GM15510 (cell line): ENCODE measurements around the gene KRTAP10-4.

Experiments
- POLR2A ChIP-seq: IDR thresholded peaks from 3 replicates; pipeline ENCODE4 v1.6.1; 2011; ENCODE audit warnings: borderline replicate concordance; ENCODE audit not compliant: insufficient read length; ENCODE audit errors: extremely low read depth

Gene KRTAP10-4

DNA sequence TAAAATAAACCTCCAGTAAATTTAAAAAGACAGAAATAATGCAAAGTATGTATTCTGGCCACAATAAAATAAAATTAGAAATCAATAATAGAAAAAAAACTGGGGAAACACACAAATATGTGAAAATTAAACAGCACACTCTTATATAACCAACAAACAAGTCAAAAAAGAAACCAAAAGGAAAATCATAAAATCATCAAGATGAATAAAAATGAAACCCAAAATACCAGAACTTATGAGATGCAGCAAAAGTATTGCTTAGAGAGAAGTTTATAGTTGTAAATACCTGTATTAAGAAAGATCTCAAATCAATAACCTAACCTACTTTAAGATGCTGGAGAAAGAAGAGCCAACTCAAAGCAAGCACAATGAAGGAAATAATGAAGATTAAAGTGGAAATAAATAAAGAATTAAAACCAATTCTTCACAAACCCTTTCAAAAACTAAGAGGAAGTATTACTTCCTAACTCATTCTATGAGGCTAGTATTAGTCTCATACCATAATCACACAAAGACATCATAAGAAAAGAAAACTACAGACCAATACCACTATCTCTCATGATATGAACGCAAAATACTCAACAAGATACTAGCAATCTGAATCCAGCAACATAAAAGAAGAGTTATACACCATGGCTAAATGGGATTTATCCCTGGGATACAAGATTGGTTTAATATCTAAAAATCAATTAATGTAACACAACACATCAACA lies 8.5 kb upstream of the KRTAP10-4 start:
- TF ChIP-seq POLR2A, result no peak

DNA sequence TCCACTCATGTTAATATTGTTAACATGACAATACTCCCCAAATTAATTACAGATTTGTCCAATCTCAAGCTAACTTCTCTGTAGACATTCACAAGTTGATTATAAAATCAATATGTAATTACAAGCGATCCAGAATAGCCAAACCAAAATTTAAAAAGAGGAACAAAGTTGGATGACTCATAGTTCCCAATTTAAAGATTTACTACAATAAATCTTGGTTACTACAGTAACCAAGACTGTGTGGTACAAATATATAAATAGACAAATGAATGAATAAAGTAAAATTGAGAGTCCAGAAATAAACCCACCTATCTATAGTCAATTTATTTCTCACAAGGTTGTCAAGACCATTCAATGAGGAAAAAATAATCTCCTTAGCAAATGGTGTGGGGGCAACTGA lies 7.1 kb upstream of the KRTAP10-4 start:
- TF ChIP-seq POLR2A, result no peak

DNA sequence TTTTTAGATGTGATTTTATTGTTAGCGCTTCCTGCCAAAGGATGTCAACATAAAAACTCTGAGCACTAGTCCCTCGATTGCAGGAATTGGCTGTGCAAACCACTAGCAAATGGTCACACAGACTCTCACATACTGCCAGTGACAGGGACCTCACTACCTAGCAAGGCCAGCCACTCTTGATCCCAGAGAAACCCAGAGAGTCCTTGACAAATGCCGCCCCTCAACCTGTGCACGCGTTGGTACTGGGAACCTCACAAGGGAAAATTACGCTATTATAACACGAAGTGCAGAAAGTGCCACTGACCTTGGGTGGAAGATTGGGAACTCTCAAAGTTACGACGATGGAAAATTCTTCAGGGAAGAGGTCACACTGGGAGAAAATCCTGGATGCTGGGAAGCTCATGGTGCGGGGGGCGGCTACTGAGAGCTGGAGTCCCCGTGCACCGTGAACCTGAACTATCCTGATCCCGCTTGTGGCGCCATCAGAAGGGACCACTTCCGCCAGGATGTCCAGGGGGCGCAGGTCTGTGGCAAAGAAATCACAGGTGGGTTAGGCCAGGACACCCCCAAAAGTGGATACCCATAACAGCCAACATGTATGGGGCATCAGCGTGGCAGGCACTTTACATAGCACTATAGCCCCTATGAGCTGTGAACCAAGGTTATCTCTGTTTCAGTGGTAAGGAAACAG lies 5.9 kb upstream of the KRTAP10-4 start:
- no peak for TF ChIP-seq POLR2A

DNA sequence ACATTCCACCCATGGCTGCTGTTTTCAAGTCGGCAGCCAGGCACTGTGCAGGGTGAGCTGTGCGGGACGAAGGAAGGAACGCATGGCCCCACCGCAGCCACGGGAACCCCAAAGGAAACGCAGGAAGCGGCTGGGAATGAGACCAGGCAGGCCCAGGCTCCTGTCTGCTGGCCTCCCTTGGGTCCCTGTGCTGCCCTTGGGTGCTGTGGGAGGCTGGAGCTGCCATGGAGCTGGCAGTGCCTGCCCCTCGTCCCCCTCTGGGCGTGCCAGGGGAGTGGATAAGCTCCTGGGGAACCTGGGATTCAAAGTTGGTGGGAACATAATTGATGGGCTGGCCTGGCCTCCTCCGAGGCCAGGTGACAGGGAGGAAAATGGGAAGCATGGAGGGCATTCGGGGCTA lies 5.3 kb upstream of the KRTAP10-4 start:
- no peak for TF ChIP-seq POLR2A

DNA sequence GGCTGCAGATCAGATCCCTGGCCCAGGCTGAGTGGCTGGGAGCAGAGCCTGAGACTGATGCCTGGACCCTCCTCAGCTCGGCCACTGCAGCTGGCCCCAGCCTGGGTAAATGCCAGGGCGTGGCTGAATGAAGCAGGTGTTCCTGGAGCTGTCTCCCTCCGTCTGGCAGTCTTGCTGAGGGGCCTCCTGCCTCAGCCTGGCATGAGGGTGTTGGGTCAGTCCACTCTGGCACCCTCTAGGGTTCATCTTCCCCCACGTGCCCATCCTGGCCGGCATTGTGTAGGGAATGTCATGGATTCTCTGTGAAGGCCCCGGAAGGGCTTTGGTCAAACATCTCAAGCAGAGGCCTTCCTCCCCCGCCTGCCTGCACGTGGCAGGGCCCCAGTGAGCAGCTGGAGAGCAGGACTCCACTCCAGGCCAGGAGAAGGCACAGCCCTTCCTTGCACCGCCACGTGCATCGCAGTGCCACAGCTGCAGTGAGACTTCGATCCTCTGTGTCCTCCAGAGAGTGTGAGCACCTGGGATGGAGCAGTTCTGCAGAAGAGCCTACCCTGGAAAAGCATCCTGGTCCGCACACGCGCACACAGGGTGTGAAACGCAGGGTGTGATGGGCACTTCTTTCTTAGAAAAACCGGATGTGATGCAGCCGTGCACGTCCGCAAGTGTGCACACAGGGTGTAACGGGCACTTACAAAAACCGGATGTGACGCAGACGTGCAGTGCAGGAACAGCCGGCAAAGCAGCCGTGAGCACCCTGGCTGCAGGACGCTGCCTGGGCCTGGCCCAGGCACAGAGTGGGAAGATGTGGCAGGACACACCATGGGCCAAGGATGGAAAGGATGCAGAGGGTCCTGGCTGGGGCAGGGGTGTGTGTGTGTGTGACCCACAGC lies 4.6 kb upstream of the KRTAP10-4 start:
- TF ChIP-seq POLR2A, result no peak

DNA sequence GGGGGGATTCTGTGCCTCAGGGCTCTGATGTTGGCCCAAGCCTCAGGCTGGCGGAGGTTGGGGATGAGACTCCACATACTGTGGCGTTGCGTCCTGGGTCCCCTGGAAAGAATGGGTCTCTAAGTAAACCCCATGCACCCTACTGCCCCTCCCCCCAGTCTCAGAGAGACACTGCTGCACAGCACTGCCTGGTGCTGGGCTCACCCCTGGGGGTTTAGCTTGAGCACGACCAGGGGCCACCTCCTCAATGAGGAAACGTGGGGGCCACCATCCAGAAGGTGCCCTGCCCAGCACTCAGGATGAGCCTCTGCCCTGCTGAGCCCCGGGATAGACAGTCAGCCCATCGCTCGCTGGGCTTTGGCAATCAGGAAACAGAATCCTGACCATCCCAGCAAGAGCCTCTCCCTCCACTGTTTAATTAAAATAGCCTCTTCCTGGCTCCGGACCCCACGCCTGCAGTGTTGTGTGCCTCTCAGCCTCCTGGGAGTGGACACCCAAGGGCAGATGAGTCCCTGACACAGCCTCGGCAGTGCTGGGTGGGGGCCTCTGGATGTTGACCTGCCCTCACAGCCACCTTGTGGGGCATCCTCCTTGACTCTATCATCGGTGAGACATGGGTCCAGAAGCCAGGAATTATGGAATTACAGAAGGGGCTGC lies 3.5 kb upstream of the KRTAP10-4 start:
- no peak for TF ChIP-seq POLR2A

DNA sequence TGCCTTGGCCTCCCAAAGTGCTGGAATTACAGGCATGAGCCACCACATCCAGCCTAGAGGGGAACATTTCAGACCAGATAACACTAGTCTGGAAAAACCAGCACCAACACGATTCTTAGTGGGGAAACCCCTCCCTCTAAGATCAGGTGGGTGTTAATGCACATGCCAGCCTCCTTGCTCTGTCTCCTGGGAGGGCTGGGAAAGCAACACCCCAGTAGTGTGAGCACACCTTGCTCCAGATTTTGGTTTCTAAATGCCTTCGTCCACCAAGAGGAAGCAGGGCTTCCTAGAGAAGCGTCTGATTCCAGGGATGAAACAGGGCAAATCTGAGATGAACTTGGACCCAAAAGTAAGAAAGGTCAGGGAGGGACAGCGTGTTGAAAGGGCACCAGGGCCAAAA lies 2.2 kb upstream of the KRTAP10-4 start:
- TF ChIP-seq POLR2A, result no peak

DNA sequence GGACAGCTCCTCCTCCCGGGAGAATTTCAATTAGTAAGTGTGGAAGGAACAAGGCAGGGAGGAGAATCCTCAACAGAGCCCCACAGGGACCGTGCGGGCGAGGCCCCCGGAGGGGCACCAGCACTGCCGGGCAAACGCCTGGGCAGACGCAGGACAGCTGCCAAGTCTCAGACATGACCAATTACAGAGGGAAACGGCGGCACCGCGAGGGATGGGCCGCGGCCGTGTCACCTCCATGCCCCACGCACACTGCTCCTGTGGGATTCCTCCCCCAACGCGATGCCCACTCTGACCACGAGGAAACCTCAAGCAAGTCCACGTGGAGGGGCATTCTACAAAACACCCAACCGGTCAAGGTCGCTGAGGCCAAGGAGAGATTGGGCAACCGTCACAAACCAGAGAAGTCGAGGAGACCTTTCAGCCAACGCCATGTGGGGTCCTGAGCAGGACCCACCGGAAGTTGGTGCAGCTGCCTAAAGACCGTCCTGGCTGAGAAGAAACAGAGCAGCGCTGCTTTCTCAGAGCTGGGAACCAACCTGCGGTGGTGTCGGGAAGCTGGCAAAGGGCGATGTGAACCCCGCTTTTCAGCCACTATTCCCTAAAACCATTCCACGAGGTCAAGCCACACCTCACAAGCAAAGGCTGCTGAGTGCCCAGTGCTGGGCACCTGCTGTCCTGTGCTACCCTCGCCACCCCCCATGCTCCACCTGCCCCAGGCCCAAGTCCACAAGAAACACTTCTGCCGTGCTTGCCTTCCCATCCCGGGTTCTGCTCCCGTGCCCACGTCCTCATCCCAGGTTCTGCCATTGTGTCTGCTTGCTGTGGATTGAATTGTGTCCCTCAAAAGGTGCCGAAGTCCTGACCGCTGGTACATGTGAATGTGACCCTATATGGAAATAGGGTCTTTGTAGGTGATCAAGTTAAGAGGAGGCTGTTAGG lies 1.4 kb upstream of the KRTAP10-4 start:
- TF ChIP-seq POLR2A, result no peak

DNA sequence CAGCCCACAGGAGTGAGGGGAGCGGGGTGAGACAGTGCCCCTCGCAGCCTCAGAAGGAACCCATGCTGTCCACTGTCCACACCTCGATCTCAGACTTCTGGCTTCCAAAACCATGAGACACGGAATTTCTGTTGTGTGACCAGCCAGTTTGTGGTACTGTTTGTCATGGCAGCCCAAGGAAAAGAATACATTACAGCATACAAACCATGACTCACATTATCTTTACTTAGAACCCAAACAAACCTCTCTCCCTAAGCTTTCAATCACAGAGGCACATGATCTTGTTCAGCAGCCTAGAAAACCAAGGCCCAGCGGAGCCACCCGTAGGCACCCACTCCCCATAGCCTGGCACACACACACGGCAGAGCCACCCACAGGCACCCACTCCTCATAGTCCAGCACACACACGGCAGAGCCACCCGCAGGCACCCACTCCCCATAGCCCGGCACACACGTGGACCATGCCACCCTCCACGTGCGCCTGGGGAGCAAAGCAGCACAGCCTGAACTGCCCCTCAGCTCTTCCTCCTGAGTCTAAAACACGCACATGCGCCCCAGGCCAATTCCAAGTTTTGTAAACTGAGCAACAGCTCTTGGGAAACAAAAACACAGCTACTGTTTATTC lies 458 bp upstream of the KRTAP10-4 start:
- TF ChIP-seq POLR2A, result no peak

DNA sequence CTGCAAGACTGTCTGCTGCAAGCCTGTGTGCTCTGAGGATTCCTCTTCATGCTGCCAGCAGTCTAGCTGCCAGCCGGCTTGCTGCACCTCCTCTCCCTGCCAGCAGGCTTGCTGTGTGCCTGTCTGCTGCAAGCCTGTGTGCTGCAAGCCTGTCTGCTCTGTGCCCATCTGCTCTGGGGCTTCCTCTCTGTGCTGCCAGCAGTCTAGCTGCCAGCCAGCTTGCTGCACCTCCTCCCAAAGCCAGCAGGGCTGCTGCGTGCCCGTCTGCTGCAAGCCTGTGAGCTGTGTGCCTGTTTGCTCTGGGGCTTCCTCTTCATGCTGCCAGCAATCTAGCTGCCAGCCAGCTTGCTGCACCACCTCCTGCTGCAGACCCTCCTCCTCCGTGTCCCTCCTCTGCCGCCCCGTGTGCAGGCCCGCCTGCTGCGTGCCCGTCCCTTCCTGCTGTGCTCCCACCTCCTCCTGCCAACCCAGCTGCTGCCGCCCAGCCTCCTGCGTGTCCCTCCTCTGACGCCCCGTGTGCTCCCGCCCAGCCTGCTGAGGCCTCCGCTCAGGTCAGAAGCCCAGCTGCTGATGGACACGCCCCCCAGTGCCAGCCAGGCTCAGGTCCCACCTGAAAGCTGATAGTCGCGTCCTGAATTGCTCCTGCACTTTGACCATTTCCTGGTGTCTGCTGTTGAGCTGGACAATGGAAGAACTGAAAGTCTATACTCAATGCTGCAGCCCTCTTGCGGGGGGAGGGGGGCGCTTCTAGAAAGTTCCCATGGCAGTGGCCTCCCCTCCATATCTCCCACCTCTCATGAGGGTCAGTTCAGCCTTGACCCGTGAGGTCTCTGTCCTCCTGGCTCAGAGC lies 1.2 kb downstream of the KRTAP10-4 start:
- TF ChIP-seq POLR2A, result no peak

DNA sequence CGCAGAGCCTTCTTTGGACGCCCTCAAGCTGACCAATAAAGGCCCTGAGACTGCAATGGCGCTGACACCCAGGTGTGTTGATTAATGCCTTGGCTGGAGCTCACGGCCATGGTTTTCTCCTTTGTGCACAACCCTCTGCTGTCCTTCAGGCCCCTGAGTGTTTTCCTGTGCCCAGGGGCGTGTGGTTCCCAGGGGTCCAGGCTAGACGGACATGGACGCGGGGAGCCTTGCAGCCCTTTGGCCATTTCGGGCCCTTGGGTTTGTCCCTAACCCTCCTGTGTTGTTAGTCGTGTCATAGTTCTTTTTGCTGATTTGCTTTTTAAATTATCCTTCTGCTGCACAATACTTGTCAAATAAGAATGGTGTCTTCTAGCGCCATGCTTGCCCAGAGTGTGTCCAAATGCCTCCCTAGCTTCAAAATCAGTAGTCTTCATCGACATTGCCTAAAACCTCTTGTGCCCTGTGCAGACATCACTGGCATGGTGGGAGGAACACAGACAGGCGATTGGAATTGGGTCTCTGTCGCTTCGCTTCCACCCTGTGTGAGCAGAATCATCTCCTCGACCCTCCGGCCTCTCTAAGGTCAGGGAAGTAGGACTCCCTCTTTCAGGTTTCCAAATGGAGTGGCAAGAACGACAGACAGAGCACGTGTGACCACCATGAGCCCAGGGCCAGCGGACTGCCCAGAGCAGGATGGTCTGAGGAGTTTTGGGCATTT lies 1.9 kb downstream of the KRTAP10-4 start:
- TF ChIP-seq POLR2A, result no peak

DNA sequence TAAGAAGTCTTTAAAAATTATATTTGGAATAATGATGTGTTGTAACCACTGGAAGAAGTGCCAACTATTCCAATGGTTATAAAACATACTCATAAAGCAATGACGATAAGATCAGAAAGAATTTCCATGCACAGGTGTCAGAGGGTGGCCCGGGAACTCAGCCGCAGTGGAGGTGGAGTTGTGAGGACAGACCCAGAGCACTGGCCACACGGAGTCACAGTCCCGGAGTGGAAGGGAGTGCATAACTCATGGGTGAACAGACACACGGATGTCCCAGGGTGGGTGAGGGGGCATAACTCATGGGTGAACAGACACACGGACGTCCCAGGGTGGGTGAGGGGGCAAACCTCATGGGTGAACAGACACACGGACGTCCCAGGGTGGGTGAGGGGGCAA lies 2.5 kb downstream of the KRTAP10-4 start:
- TF ChIP-seq POLR2A, result no peak

DNA sequence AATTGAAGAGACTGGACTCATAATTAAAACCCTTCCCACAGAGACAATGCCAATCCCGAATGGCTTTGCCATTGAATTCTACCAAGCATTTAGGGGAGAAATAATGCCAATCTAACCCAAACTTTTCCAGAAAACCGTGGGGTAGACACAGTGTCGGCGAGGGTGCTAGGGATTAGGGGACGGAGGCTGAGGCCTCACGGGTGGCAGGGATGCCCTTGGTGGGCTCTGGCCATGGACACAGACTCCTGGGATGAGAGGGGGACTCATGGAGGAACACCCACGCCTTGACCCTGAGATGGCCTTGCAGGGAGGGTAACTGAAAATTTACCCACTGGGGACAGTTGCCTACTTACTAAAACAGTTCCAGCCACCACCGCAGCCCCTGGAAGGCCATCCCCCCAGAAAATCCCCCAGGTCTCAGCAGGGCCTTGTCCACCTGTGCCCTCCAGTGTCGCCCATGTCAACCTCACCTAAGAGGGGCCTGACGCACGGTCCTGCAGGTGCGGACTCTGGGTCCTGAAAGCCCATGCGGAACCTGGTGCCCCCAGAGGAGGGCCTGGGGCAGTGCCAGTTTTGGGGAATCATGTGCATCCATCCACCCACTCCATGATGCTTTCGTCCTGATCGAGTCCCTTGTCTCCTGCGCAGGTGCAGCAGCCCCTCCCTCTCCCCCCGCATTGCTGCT lies 5.0 kb downstream of the KRTAP10-4 start:
- TF ChIP-seq POLR2A, result no peak
